Esophagus (tissue), 2 donors: Measurements from ENCODE around the gene TBL3. TPM values are rescaled to one million over a fixed set of nuclear protein-coding genes. Genes with fewer than 3 reads are reported as not detected.
"Not testable (repeated sequence)": the region's sequence is repeated elsewhere in the genome, so short reads cannot be mapped to it uniquely, and the experiment has no call there.

Experiments
- H3K27ac ChIP-seq, 2 donors: one replicate each; pipeline ENCODE4 v1.5.1; 2013; ENCODE audit warnings: low read depth in 2 of 2, mild to moderate bottlenecking in 2 of 2, inconsistent platforms in 1 of 2, low read length in 1 of 2, moderate library complexity in 1 of 2
- H3K27me3 ChIP-seq, 2 donors: one replicate each; pipeline ENCODE4 v1.6.1; 2013; ENCODE audit warnings: low read length in 2 of 2, control low read depth in 1 of 2, mild to moderate bottlenecking in 1 of 2; ENCODE audit not compliant: insufficient read depth in 2 of 2, control insufficient read depth in 1 of 2
- H3K36me3 ChIP-seq, 2 donors: one replicate each; pipeline ENCODE4 v1.6.1; 2013; ENCODE audit warnings: low read length in 1 of 2; ENCODE audit not compliant: control insufficient read depth in 2 of 2, insufficient read depth in 2 of 2
- H3K4me1 ChIP-seq, 2 donors: one replicate each; pipeline ENCODE4 v1.6.1; 2013; ENCODE audit warnings: low read length in 1 of 2; ENCODE audit not compliant: control insufficient read depth in 2 of 2, insufficient read depth in 2 of 2
- H3K4me3 ChIP-seq, 2 donors: one replicate each; pipeline ENCODE4 v1.5.1; 2013; ENCODE audit warnings: low read length in 2 of 2, mild to moderate bottlenecking in 2 of 2, low read depth in 1 of 2, moderate library complexity in 1 of 2
- H3K9me3 ChIP-seq, 2 donors: one replicate each; pipeline ENCODE4 v1.6.1; 2013; ENCODE audit warnings: mild to moderate bottlenecking in 2 of 2, low read depth in 1 of 2, low read length in 1 of 2, moderate library complexity in 1 of 2; ENCODE audit not compliant: control insufficient read depth in 2 of 2, insufficient read depth in 1 of 2
- WGBS, 2 donors: extraction: QIAGEN DNeasy Blood & Tissue Kit; methylation state at CpG; one replicate each; pipeline ENCODE4 v1.1.7; 2013; 5-methylcytosine and 5-hydroxymethylcytosine counted together
- polyA plus RNA-seq, 2 donors: library from polyadenylated mRNA; stranded (reverse); fragments of 200-250 nt; gene quantifications; one replicate each; pipeline ENCODE4 v1.2.3, GENCODE V29; 2013
- donor health status: healthy with polysubstance abuse.
- donor health status: Bipolar disorder and iron deficiency.

The TBL3 gene
- polyA plus RNA-seq, 2 donors, result 56.6 to 59.0 TPM

DNA sequence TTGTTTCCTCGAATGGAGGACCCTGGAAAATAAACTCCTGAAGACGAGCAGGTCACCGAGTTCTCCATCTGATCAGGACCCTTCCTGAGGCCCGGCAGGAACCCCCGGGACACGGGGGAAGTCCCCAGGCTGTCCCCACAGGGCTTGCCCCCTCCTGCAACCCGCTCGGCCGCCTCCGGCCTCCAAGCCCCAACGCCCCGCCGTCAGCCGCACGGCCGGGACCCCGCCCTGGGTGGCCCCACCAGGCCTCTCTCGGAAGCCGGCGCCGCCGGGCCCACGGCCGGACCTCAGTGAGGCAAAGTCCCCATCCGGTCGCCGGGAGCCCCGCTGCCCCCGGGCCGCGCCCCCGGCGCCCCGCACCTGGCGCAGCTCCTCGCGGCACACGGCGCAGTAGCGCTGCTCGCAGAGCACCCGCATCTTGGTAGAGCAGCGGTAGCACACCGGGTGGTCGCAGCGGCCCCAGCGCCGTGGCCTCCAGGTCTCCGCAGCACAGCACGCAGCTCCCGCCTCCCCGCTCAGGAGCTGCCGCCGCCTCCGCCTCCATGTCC is 37.4 kb downstream of the TBL3 start:
- no peaks in the 10 kb centered on the region for H3K9me3 ChIP-seq
- 0 to 1% methylated on average over 48 to 55 of the region's 55 CpGs for WGBS, 2 donors
- peaks cover 0 to 18% of the 10 kb centered on the region in 2 donors for H3K36me3 ChIP-seq
- H3K27me3 ChIP-seq, result no peaks in the 10 kb centered on the region
- H3K4me3 ChIP-seq, result peak overlapping the region; percentile 84 to 88
- H3K4me1 ChIP-seq, result peaks cover 13 to 40% of the 10 kb centered on the region in 2 donors
- H3K27ac ChIP-seq, result peak overlapping the region; percentile 90 to 97

DNA sequence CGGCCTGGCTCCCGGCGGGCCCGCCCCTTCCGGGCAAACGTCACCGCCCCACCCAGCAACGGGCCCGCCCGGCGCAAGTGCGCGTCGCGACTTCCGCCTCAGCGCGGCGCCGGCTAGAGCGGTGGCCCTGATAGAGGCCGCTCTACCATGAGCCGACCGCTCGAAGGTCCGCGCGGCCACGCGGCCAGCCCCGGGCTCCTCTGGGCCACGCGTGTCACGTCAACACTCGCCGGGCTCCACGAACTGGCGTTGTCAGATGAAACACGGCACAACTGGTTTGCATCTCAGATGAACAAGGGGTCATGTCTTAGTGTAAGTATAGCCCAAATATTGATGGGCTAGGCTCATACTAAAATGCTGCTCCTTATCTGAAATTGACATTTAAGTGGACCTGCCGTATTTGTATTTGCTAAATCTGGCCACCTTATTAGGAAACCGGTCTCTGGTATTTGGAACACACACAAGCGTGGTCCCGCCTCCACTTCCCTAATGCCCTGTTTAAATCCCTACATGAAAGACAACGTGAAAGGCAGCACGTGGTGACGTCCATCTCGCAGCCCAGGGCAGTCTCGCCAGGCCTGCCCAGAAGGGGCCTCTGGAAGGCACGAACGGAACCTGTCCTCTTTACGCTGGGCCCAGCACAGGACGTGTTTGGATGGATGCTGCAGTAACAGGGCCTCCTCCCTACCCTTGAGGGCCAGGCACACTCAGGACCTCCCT is 38.1 kb downstream of the TBL3 start, which contains the start of gene ZNF598:
TSS of gene ZNF598 (minus strand) at position 31 of the 720 bp plus-strand sequence.
- H3K4me3 ChIP-seq, result peak within 1 kb of the TSS; percentile 84 to 88
- H3K36me3 ChIP-seq, result peaks cover 0 to 17% of the 10 kb centered on the region in 2 donors
- no peaks in the 10 kb centered on the region for H3K27me3 ChIP-seq
- peaks cover 10 to 34% of the 10 kb centered on the region in 2 donors for H3K4me1 ChIP-seq
- H3K9me3 ChIP-seq, result no peaks in the 10 kb centered on the region
- 1 to 3% methylated on average over 36 to 52 of the region's 52 CpGs for WGBS, 2 donors
- H3K27ac ChIP-seq, result peak within 1 kb of the TSS; percentile 93 to 97

DNA sequence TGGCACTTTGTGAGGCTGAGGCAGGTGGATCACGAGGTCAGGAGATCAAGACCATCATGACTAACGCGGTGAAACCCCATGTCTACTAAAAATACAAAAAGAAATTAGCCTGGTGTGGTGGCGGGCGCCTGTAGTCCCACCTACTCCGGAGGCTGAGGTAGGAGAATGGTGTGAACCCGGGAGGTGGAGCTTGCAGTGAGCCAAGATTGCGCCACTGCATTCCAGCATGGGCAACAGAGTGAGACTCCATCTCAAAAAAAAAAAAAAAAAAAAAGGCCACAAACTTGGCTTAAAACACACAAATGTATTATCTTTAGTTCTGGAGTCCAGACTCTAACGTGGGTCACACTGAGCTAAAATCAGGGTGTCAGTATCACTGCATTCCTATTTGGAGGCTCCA is 39.9 kb downstream of the TBL3 start:
- WGBS, 2 donors, result 85 to 90% methylated on average over 9 of the region's 9 CpGs
- H3K9me3 ChIP-seq, H3K27me3 ChIP-seq, H3K36me3 ChIP-seq, H3K4me3 ChIP-seq, H3K27ac ChIP-seq: not testable (repeated sequence)
- peaks cover 10 to 26% of the 10 kb centered on the region in 2 donors for H3K4me1 ChIP-seq

DNA sequence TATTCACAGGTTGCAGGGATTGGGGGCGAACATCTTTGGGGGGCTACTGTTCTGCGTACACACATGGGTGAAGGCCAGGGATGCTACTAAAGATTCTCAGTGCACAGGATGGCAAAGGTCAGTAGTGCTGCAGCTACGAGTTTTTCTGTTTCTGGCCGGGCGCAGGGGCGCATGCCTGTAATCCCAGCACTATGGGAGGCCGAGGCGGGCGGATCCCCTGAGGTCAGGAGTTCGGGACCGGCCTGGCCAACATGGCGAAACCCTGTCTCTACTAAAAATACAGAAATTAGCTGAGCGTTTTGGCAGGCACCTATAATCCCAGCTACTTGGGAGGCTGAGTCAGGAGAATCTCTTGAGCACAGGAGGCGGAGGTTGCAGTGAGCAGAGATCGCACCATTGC is 41.7 kb downstream of the TBL3 start:
- no peak overlapping the region for H3K27ac ChIP-seq
- H3K9me3 ChIP-seq, result no peaks in the 10 kb centered on the region
- H3K4me3 ChIP-seq, result no peak overlapping the region
- no peaks in the 10 kb centered on the region for H3K27me3 ChIP-seq
- WGBS, 2 donors, result 92 to 93% methylated on average over 15 of the region's 15 CpGs
- H3K36me3 ChIP-seq, result no peaks in the 10 kb centered on the region
- peaks cover 0 to 12% of the 10 kb centered on the region in 2 donors for H3K4me1 ChIP-seq

DNA sequence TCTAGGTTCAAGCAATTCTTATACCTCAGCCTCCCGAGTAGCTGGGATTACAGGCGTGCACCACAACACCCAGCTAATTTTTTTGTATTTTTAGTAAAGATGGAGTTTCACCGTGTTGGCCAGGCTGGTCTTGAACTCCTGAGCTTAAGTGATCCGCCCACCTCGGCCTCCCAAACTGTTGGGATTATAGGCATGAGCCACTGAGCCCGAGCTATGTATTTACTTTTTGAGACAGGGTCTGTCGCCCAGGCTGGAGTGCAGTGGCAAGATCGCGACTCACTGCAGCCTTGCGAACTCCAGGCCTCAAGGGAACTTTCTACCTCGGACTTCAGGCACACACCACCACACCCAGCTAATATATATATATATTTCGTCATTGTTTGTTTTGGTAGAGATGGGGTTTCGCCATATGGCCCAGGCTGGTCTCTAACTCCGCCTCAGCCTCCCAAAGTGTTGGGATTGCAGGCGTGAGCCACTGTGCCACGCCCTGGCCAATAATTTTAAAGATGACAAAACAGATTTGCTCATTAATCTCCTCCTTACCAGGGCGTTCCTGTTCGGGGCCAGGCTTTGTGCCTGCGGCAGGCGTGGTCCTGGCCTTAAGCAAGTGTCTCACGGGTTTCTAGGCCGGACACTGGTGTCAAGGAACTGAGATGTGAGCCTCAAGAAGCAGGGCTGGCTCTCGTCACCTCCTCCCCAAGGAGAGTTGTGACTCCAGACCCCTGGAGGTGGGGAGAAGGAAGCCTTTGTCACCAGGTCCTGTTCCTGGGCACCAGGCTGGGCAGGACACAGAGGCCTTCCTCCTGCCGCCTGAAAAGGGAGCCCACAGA is 43.5 kb downstream of the TBL3 start:
- Histone ChIP-seq H3K9me3 (peaks cover 0 to 2% of the 10 kb centered on the region in 2 donors), H3K27ac (peak overlapping the region; percentile 56 to 87), H3K27me3 (peaks cover 4 to 6% of the 10 kb centered on the region in 2 donors), H3K4me1 (peaks cover 5 to 17% of the 10 kb centered on the region in 2 donors), H3K36me3 (no peaks in the 10 kb centered on the region), H3K4me3 (no peak overlapping the region)
- WGBS, 2 donors, result 57 to 65% methylated on average over 24 of the region's 24 CpGs

DNA sequence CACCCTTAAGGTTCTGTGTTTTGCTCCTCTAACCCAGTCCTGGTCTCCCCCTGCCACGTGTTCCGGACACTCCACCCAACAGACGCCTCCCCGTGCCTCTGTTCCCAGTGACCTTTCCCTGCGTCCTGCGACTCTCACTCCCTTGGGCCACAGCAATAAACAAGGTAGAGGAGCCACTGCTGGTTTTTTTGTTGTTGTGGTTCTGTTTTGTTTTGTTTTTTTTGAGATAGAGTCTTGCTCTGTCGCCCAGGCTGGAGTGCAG is 44.0 kb downstream of the TBL3 start:
- Histone ChIP-seq H3K9me3 (peaks cover 0 to 2% of the 10 kb centered on the region in 2 donors), H3K27me3 (peaks cover 5 to 6% of the 10 kb centered on the region in 2 donors), H3K4me3 (no peak overlapping the region), H3K4me1 (peaks cover 10 to 15% of the 10 kb centered on the region in 2 donors), H3K36me3 (no peaks in the 10 kb centered on the region), H3K27ac (peak overlapping the region; percentile 40 to 87)
- 85 to 88% methylated on average over 7 of the region's 7 CpGs for WGBS, 2 donors

DNA sequence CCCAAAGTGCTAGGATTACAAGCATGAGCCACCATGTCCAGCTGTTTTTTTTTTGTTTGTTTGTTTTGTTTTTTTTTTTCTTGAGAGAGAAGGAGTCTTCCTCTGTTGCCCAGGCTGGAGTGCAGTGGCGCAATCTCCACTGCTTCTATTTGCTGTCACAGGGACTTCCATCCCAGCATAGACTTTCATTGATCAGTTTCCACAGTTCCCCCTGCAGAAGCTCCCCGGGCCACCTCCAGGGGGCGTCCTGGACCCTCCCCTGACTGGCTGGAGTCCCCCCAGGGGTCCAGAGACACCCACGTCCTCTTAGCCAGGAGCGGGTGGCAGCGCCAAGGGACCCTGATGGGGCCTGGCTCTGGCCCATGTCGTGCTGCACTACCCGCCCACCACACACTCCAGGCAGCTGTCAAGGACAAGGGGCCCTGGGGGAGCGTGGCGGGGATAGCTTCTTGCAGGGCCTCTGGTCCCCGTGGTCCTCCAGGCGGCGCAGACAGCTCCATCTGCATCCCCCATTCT is 44.6 kb downstream of the TBL3 start:
- H3K27ac ChIP-seq, result no peak overlapping the region

DNA sequence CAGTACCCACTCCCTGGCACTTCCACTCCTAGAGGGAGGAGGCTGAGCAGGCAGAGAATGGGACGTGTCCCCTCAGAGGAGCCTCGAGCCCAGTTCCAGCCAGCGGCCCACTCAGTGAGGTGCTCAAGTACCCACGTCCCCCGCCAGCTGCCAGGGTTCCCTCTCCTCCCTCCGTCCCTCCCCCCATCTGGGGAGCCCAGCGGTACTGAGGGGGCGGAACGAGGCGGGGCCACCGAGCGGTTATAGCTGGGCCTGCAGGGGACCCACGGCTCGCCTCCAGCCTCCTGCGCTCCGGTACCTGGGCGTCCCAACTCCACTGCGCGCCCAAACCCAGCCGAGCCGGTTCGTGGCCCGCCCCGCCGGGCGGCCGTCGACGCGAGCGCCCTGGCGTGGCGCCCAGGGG is 47.7 kb downstream of the TBL3 start, which contains the start of gene NPW:
TSS of gene NPW (plus strand) at position 268 of the 403 bp plus-strand sequence.
- Histone ChIP-seq H3K4me3 (peak within 1 kb of the TSS in 1 of 2 donors; percentile 12), H3K4me1 (peaks cover 15 to 25% of the 10 kb centered on the region in 2 donors), H3K9me3 (peaks cover 0 to 2% of the 10 kb centered on the region in 2 donors), H3K27ac (no peak within 1 kb of the TSS), H3K36me3 (no peaks in the 10 kb centered on the region), H3K27me3 (peaks cover 5 to 6% of the 10 kb centered on the region in 2 donors)
- WGBS, 2 donors, result 3 to 5% methylated on average over 30 to 33 of the region's 33 CpGs

More for the DNA sequence above, 44.6 kb downstream of the TBL3 start:
- Histone ChIP-seq H3K36me3 (no peaks in the 10 kb centered on the region), H3K4me1 (peaks cover 10 to 15% of the 10 kb centered on the region in 2 donors), H3K9me3 (peaks cover 0 to 2% of the 10 kb centered on the region in 2 donors), H3K27me3 (peaks cover 5 to 6% of the 10 kb centered on the region in 2 donors), H3K4me3 (no peak overlapping the region)
- 54 to 59% methylated on average over 10 to 13 of the region's 13 CpGs for WGBS, 2 donors
